Stimulated activated CD8-positive, alpha-beta memory T cell treated with anti-CD3 and anti-CD28 coated beads, Interleukin-15, amount 100 ng/mL, for 4 hours (primary cell): Measurements from ENCODE around the gene GMIP.
"Not testable (repeated sequence)": the region's sequence is repeated elsewhere in the genome, so short reads cannot be mapped to it uniquely, and the experiment has no call there.

ENCODE experiments used
- DNase-seq, 2 donors: peaks; one replicate each; pipeline ENCODE4 v3.0.0-alpha.2; 2020; ENCODE audit warnings: low read depth in 2 of 2

Gene GMIP, protein sequence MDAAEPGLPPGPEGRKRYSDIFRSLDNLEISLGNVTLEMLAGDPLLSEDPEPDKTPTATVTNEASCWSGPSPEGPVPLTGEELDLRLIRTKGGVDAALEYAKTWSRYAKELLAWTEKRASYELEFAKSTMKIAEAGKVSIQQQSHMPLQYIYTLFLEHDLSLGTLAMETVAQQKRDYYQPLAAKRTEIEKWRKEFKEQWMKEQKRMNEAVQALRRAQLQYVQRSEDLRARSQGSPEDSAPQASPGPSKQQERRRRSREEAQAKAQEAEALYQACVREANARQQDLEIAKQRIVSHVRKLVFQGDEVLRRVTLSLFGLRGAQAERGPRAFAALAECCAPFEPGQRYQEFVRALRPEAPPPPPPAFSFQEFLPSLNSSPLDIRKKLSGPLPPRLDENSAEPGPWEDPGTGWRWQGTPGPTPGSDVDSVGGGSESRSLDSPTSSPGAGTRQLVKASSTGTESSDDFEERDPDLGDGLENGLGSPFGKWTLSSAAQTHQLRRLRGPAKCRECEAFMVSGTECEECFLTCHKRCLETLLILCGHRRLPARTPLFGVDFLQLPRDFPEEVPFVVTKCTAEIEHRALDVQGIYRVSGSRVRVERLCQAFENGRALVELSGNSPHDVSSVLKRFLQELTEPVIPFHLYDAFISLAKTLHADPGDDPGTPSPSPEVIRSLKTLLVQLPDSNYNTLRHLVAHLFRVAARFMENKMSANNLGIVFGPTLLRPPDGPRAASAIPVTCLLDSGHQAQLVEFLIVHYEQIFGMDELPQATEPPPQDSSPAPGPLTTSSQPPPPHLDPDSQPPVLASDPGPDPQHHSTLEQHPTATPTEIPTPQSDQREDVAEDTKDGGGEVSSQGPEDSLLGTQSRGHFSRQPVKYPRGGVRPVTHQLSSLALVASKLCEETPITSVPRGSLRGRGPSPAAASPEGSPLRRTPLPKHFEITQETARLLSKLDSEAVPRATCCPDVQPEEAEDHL

DNA sequence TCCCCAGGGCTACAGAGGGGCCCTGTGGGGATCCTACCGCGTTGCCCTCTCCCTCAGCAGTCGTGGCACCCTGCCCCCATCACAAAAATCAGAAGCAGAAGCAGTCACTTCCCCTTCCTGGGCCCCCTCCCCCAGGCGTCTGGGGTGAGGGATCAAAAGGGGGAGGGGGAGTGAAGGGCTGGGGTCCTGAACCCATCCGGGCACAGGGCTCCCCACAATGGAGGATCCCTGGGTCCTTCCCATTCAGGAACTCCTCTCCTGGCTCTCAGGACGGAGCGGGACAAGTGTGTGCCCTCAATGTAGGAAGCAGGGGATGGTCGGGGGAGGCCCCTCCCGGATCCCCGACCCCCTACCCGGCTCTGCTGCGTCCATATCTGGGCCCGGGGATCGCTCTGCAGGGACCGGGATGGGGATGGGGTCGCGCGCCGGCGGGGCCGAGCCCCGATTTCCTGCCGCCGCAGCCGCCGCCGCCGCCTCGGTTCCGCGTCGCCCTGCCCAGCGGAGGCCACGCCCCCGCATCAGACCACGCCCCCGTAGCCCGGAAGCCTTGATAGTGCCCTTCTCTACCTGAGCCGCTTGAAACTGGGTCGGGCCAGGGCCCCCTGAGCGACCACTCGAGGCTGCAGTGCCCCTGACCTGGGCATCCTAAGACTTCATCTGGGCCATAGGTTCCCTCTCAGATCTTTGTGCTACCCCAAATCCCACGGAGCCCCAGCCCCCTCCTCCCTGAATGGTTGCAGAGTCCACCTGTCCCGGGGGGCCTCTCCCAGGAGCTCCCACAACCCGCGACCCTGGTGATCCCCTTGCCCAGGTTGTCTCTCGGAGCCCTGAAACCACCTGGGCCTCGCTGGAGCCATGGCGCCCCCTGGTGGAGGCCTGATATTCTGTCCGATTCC lies at the start of gene GMIP:
TSS of gene GMIP (minus strand) at position 500 of the 896 bp plus-strand sequence. CDS start at position 372, 128 bp downstream.
- peak; percentile 70 to 72 for DNase-seq

DNA sequence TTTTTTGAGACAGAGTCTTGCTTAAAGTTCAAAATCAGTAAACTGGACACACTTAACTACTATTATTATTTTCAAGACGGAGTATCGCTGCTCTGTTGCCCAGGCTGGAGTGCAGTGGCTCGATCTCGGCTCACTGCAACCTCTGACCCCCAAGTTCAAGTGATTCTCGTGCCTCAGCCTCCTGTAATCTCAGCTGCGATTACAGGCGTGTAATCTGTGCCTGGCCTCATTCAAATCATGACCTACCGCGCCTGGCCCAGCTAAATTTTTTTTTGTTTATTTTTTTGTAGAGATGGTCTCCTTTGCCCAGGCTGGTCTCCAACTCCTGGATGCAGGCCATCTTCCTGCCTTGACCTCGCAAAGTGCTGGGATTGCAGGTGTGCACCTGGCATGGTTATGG lies 48.2 kb upstream of the GMIP start:
- DNase-seq: no peak

DNA sequence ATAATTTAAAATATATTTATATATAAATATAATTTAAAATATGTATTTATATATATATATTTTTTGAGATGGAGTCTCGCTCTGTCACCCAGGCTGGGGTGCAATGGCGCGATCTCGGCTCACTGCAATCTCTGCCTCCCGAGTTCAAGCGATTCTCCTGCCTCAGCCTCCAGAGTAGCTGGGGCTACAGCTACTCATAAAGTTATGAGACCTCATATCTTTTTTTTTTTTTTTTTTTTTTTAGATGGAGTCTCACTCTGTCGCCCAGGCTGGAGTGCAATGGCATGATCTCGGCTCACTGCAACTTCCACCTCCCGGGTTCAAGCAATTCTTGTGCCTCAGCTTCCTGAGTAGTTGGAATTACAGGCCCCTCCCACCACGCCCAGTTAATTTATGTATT lies 45.6 kb upstream of the GMIP start:
- not testable (repeated sequence) for DNase-seq

DNA sequence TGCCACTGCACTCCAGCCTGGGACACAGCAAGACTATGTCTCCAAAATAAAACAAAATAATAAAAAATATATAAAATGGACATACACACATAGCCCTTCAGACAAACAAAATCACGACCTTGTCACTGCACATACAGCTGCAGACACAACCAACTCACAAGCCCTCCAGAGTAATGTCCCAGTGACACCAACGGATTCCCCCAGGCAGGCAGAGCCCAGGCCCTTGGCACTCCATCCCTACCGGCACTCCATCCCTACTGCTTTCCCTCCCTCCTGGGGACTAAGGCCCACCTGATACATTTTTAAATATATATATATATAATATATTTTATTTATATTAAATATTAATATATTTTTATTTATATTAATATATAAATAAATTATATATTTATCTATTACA lies 43.6 kb upstream of the GMIP start:
- no peak for DNase-seq

GRCh38 chr19:19686580-19686979 lies 43.1 kb upstream of the GMIP start:
- no peak for DNase-seq

DNA sequence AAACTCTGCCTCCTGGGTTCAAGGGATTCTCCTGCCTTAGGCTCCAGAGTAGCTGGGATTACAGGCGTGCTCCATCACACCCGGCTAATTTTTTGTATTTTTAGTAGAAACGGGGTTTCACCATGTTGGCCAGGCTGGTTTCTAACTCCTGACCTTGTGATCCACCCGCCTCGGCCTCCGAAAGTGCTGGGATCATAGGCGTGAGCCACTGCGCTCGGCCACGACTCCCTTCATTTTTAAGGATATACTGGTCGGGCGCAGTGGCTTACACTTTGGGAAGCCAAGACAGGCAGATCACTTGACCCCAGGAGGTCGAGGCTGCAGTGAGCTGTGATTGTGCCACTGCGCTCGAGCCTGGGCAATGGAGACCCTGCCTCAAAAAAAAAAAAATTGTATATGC lies 42.7 kb upstream of the GMIP start:
- DNase-seq: not testable (repeated sequence)

DNA sequence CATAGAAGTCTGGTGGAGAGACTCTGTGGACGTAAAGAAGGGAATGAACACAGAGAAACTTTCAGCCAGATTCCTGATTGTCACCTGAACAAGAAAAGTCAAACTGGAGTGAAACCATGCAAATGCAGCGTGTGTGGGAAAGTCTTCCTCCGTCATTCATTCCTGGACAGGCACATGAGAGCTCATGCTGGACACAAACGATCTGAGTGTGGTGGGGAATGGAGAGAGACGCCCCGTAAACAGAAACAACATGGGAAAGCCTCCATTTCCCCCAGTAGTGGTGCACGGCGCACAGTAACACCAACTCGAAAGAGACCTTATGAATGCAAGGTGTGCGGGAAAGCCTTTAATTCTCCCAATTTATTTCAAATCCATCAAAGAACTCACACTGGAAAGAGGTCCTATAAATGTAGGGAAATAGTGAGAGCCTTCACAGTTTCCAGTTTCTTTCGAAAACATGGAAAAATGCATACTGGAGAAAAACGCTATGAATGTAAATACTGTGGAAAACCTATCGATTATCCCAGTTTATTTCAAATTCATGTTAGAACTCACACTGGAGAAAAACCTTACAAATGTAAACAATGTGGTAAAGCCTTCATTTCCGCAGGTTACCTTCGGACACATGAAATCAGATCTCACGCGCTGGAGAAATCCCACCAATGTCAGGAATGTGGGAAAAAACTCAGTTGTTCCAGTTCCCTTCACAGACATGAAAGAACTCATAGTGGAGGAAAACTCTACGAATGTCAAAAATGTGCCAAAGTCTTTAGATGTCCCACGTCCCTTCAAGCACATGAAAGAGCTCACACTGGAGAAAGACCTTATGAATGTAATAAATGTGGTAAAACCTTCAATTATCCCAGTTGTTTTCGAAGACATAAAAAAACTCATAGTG lies 36.0 kb upstream of the GMIP start:
- DNase-seq: no peak

GRCh38 chr19:19677579-19677978 lies 34.1 kb upstream of the GMIP start:
- no peak for DNase-seq

GRCh38 chr19:19674315-19674714 lies 30.9 kb upstream of the GMIP start:
- no peak for DNase-seq

GRCh38 chr19:19672816-19673215 lies 29.4 kb upstream of the GMIP start:
- no peak for DNase-seq

GRCh38 chr19:19670070-19670551 lies 26.7 kb upstream of the GMIP start:
- no peak for DNase-seq

- DNase-seq: peak; percentile 86 to 88
These were observed 25.0 kb upstream of the GMIP start, which contains the start of gene ZNF101 for GRCh38 chr19:19668230-19669012. TSS of gene ZNF101 (plus strand) at chr19:19668839. CDS start at chr19:19668964, 125 bp downstream.

DNA sequence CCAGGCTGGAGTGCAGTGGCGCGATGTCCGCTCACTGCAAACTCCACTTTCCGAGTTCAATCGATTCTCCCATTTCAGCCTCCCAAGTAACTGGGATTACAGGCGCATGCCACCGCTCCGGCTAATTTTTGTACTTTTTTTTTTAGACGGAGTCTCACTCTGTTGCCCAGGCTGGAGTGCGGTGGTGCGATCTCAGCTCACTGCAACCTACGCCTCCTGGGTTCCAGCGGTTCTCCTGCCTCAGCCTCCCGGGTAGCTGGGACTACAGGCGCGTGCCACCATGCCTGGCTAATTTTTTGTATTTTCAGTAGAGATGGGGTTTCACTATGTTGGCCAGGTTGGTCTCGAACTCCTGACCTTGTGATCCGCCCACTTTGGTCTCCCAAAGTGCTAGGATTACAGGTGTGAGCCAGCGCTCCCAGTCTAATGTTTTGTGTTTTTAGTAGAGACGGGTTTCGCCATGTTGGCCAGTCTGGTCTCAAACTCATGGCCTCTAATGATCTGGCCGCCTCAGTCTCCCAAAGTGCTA lies 22.0 kb upstream of the GMIP start:
- not testable (repeated sequence) for DNase-seq

DNA sequence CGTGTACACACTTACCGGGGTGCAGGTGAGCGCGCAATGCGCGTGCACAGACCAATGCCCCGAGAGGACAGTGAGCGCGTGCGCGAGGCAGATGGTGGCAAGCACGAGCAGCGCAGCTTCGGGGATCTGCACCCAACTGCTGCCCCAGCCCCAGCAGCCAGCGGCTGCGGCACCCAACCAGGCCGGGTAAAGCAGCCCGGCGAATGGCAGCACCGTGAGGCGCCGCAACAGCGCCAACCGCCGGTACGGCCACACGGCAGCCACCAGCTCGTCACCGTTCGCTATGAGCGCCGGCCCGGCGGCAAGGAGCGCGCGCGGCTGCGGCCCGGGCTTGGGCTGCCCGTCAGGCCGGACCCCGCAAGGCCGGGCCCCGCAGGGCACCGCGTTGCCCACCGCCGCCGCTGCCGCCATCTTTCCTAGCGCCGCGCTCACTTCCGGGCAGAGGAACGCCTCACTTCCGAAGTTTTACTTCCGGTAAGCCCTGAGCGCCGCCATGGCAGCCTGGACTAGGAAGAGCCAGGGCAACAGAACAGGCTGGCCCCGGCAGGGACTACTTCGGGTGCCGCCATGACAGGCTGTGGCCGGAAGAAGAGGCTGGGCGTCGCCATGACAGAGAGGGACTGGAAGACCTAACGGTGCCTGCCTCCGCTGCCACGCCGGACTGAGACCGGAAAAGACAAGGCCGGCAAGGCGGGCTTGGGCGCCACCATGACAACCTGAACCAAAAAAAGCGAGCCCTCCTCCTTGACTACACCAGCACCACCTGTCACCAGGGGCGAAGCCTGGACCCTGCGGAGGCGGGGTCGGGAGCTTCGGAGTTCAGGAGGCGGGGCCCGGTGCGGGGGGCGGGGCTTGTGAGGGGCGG lies 20.0 kb upstream of the GMIP start, which contains the start of gene ATP13A1:
TSS of gene ATP13A1 (minus strand) at position 421 of the 865 bp plus-strand sequence. CDS start at position 411, 10 bp downstream.
- peak; percentile 89 to 93 for DNase-seq

DNA sequence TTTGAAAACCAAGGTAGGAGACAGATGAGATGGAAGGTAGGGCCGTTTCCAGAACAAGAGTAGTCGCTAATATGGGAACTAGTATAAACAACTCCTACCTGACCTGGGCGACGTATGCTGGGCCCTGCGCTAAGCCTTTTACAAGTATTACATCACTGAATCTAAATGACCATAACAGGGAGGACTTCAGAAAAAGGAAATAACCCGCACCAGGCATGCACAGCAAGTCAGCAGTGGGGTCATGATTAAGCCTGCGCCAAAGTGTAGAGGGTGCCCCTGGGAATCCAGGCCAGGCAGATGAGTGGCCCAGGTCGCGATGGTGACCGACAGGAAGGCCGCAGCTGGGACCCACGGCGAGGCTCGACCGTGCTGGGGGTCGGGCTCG lies 19.4 kb upstream of the GMIP start:
- no peak for DNase-seq

- no peak for DNase-seq
These were observed 18.9 kb upstream of the GMIP start for GRCh38 chr19:19662344-19662743.

- DNase-seq: no peak
These were observed 18.3 kb upstream of the GMIP start for GRCh38 chr19:19661675-19662251.
